ENCODE results near the gene ADIPOR1. TPM values are rescaled to one million over a fixed set of nuclear protein-coding genes. Genes with fewer than 3 reads are reported as not detected.

The ADIPOR1 gene
- total RNA-seq, 1 donor from 2014 or later, result 178 TPM

GRCh38 chr1:202958544-202959275 lies 598 bp upstream of the ADIPOR1 start:
- no peak for DNase-seq (ENCODE audit: low read depth)
- H3K36me3 ChIP-seq (ENCODE audit: control insufficient read depth, insufficient read depth, low read length), result peaks cover 24% of the 10 kb centered on the region
- H3K4me3 ChIP-seq (ENCODE audit: low read depth, low read length), result peak overlapping the region; percentile 85
- no peaks in the 10 kb centered on the region for H3K27me3 ChIP-seq (ENCODE audit: control insufficient read depth, insufficient read depth, low read length)
- TF ChIP-seq CTCF (IDR thresholded peaks at IDR 0.05; ENCODE audit: insufficient read depth, low read length, severe bottlenecking), result no peak
- no peak for FAIRE-seq

- H3K4me3 ChIP-seq (ENCODE audit: low read depth, low read length), result peak overlapping the region; percentile 85
- no peaks in the 10 kb centered on the region for H3K27me3 ChIP-seq (ENCODE audit: control insufficient read depth, insufficient read depth, low read length)
- no peak for TF ChIP-seq CTCF (IDR thresholded peaks at IDR 0.05; ENCODE audit: insufficient read depth, low read length, severe bottlenecking)
- peaks cover 7% of the 10 kb centered on the region for H3K36me3 ChIP-seq (ENCODE audit: control insufficient read depth, insufficient read depth, low read length)
- FAIRE-seq (no peak), DNase-seq (ENCODE audit: low read depth) (no peak)
These were observed 1.1 kb downstream of the ADIPOR1 start for GRCh38 chr1:202956969-202957368.

- no peak overlapping the region for H3K4me3 ChIP-seq (ENCODE audit: low read depth, low read length)
- H3K36me3 ChIP-seq (ENCODE audit: control insufficient read depth, insufficient read depth, low read length), result peaks cover 7% of the 10 kb centered on the region
- TF ChIP-seq CTCF (IDR thresholded peaks at IDR 0.05; ENCODE audit: insufficient read depth, low read length, severe bottlenecking), result no peak
- FAIRE-seq, result no peak
- peak; percentile 66 for DNase-seq (ENCODE audit: low read depth)
- no peaks in the 10 kb centered on the region for H3K27me3 ChIP-seq (ENCODE audit: control insufficient read depth, insufficient read depth, low read length)
These were observed 3.9 kb downstream of the ADIPOR1 start for GRCh38 chr1:202954057-202954745.

GRCh38 chr1:202953392-202953791 lies 4.7 kb downstream of the ADIPOR1 start:
- DNase-seq (ENCODE audit: low read depth) (no peak), FAIRE-seq (no peak)
- Histone ChIP-seq H3K4me3 (ENCODE audit: low read depth, low read length) (no peak overlapping the region), H3K27me3 (ENCODE audit: control insufficient read depth, insufficient read depth, low read length) (no peaks in the 10 kb centered on the region), H3K36me3 (ENCODE audit: control insufficient read depth, insufficient read depth, low read length) (peaks cover 8% of the 10 kb centered on the region)
- TF ChIP-seq CTCF (IDR thresholded peaks at IDR 0.05; ENCODE audit: insufficient read depth, low read length, severe bottlenecking), result no peak

GRCh38 chr1:202952818-202953217 lies 5.3 kb downstream of the ADIPOR1 start:
- H3K27me3 ChIP-seq (ENCODE audit: control insufficient read depth, insufficient read depth, low read length), result no peaks in the 10 kb centered on the region
- peak; percentile 87 for FAIRE-seq
- TF ChIP-seq CTCF (IDR thresholded peaks at IDR 0.05; ENCODE audit: insufficient read depth, low read length, severe bottlenecking), result no peak
- DNase-seq (ENCODE audit: low read depth), result peak; percentile 97
- peaks cover 12% of the 10 kb centered on the region for H3K36me3 ChIP-seq (ENCODE audit: control insufficient read depth, insufficient read depth, low read length)
- no peak overlapping the region for H3K4me3 ChIP-seq (ENCODE audit: low read depth, low read length)
